Tibial nerve (tissue), 3 donors: ENCODE measurements around the gene LLGL1.

Source experiments
- CTCF ChIP-seq, 5 experiments: fragments of 200-600 bp in 3 of 5; fragments of 450-650 bp in 2 of 5; sonication (generic) in 3 of 5; IDR thresholded peaks; one replicate each; pipeline ENCODE4 v1.5.1; 2016 to 2019; ENCODE audit warnings: antibody characterized with exemption in 5 of 5, mild to moderate bottlenecking in 3 of 5, moderate library complexity in 2 of 5
- POLR2A ChIP-seq, 2 donors: fragments of 450-650 bp; IDR thresholded peaks; one replicate each; pipeline ENCODE4 v1.6.1; 2017; ENCODE audit warnings: antibody characterized with exemption in 2 of 2, mild to moderate bottlenecking in 2 of 2, moderate library complexity in 2 of 2

- TF ChIP-seq POLR2A (IDR thresholded peaks at IDR 0.05) (no peak), CTCF (IDR thresholded peaks at IDR 0.05) (no peak)
Measured at GRCh38 chr17:18197535-18198194, 27.8 kb upstream of the LLGL1 start.
